Measurements from ENCODE around the gene SAMD15. TPM values are rescaled to one million over a fixed set of nuclear protein-coding genes. Genes with fewer than 3 reads are reported as not detected.

The SAMD15 gene
- total RNA-seq, 1 donor: 0.21 TPM

DNA sequence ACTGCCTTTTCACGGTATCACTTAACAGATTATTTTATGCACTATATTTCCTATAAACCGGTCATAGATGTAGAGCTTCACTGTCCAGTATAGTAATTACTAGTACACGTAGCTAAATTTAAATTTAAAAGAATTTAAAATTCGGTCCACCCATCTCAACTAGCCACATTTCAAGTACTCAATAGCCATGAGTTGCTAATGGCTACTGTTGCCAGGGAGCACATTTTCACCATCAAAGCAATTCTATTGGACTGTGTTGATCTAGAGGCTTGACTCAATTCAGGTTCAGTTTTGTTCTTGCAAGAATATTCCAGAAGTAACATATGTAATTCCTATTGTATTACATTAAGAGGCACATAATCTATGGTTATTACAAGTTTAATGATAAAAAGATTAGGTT is 20.3 kb upstream of the SAMD15 start:
- H3K4me1 ChIP-seq (ENCODE audit: insufficient read depth, low read length): no peaks in the 10 kb centered on the region
- no peaks in the 10 kb centered on the region for H3K27me3 ChIP-seq (ENCODE audit: insufficient read depth, low read length)
- H3K9me3 ChIP-seq (ENCODE audit: low read depth, low read length): no peaks in the 10 kb centered on the region
- no peak overlapping the region for H3K4me3 ChIP-seq (ENCODE audit: low read length)

- no peaks in the 10 kb centered on the region for H3K27me3 ChIP-seq (ENCODE audit: insufficient read depth, low read length)
- no peaks in the 10 kb centered on the region for H3K9me3 ChIP-seq (ENCODE audit: low read depth, low read length)
- peaks cover 5% of the 10 kb centered on the region for H3K4me1 ChIP-seq (ENCODE audit: insufficient read depth, low read length)
Observed at GRCh38 chr14:77359626-77360025, 17.6 kb upstream of the SAMD15 start.

DNA sequence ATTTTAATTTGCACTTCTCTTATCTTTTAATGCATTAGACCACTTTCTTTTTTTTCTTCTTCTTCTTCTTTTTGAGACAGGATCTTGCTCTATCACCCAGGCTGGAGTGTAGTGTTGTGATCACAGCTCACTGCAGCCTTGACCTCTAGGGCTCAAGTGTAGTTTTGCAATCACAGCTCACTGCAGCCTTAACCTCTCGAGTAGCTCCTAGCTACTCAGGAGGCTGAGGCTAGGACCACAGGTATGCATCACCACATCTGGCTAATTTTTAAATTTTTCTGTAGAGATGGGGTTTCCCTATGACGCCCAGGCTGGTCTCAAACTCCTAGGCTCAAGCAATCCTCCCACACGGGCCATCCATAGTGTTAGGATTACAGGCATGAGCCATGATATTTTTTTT is 13.0 kb upstream of the SAMD15 start:
- no peak overlapping the region for H3K4me3 ChIP-seq (ENCODE audit: low read length)
- H3K27me3 ChIP-seq (ENCODE audit: insufficient read depth, low read length): no peaks in the 10 kb centered on the region
- H3K4me1 ChIP-seq (ENCODE audit: insufficient read depth, low read length): peaks cover 5% of the 10 kb centered on the region
- no peaks in the 10 kb centered on the region for H3K9me3 ChIP-seq (ENCODE audit: low read depth, low read length)

More at GRCh38 chr14:77359626-77360025, 17.6 kb upstream of the SAMD15 start:
- no peak overlapping the region for H3K4me3 ChIP-seq (ENCODE audit: low read length)

- Histone ChIP-seq H3K27me3 (ENCODE audit: insufficient read depth, low read length) (no peaks in the 10 kb centered on the region), H3K4me3 (ENCODE audit: low read length) (no peak overlapping the region), H3K4me1 (ENCODE audit: insufficient read depth, low read length) (peaks cover 15% of the 10 kb centered on the region), H3K9me3 (ENCODE audit: low read depth, low read length) (no peaks in the 10 kb centered on the region)
Observed at GRCh38 chr14:77369285-77369684, 7.9 kb upstream of the SAMD15 start.

GRCh38 chr14:77372304-77372841 is 4.8 kb upstream of the SAMD15 start:
- Histone ChIP-seq H3K4me1 (ENCODE audit: insufficient read depth, low read length) (peaks cover 27% of the 10 kb centered on the region), H3K4me3 (ENCODE audit: low read length) (no peak overlapping the region), H3K27me3 (ENCODE audit: insufficient read depth, low read length) (no peaks in the 10 kb centered on the region), H3K9me3 (ENCODE audit: low read depth, low read length) (no peaks in the 10 kb centered on the region)

DNA sequence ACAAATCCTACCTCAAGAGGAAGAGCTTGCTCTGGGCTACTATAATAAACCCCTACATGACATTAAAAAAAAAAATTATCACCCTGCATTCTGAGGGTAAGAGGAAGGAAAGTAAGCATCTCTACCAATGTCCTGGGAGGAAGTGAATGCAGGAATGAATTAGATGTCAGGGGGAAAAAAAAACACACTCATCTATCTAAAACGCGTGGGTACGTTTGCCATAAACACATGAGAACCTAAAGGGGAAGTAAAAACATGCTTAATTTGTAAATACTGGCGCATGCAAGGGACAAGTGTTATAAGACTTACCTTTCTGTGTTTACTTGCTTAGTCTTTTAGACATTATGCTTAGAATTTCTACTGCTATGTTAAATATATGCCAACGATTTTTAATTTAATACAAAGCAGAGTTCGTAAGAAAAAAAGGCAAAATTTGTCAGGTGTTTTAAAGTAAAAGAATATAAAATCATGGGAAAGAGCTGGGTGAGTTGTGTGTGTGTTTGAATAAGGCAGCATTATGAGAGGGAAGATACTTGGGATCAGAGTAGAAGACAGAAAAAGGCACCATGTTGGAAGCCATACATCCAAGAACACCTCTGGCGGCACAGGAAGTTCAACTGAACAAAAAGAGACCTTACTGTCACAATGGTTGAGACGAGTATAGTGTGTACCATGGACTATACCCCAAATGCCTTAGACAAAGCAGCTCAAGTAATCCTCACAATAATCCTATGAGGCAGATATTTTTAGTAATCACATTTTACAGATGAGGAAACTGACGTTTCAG is 1.8 kb upstream of the SAMD15 start:
- Histone ChIP-seq H3K4me1 (ENCODE audit: insufficient read depth, low read length) (peaks cover 40% of the 10 kb centered on the region), H3K27me3 (ENCODE audit: insufficient read depth, low read length) (no peaks in the 10 kb centered on the region), H3K9me3 (ENCODE audit: low read depth, low read length) (no peaks in the 10 kb centered on the region), H3K4me3 (ENCODE audit: low read length) (peak overlapping the region; percentile 93)

- peaks cover 40% of the 10 kb centered on the region for H3K4me1 ChIP-seq (ENCODE audit: insufficient read depth, low read length)
Observed at GRCh38 chr14:77375973-77376770, 1.0 kb upstream of the SAMD15 start.

GRCh38 chr14:77377502-77377844 is 294 bp downstream of the SAMD15 start:
- Histone ChIP-seq H3K27me3 (ENCODE audit: insufficient read depth, low read length) (no peaks in the 10 kb centered on the region), H3K4me3 (ENCODE audit: low read length) (peak overlapping the region; percentile 93), H3K4me1 (ENCODE audit: insufficient read depth, low read length) (peaks cover 40% of the 10 kb centered on the region), H3K9me3 (ENCODE audit: low read depth, low read length) (no peaks in the 10 kb centered on the region)

More at GRCh38 chr14:77375973-77376770, 1.0 kb upstream of the SAMD15 start:
- Histone ChIP-seq H3K4me3 (ENCODE audit: low read length) (peak overlapping the region; percentile 93), H3K9me3 (ENCODE audit: low read depth, low read length) (no peaks in the 10 kb centered on the region), H3K27me3 (ENCODE audit: insufficient read depth, low read length) (no peaks in the 10 kb centered on the region)

DNA sequence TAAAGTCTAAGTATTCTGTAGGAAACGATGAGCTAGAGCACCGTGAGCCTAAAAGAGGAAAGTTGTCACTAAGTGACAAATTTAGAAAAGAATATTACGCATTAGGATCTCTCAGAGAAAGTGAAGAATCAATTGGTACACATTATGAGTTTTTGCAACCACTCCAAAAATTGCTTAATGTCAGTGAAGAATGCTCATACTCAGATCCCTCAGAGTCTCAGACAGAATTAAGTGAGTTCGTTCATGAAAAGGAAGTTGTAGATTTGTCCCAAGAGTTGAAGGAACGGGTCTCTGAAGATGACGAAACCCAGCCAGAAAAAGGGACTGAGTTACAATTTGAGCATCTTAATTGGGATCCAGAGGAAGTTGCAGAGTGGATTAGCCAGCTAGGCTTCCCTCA is 1.5 kb downstream of the SAMD15 start:
- Histone ChIP-seq H3K4me3 (ENCODE audit: low read length) (no peak overlapping the region), H3K27me3 (ENCODE audit: insufficient read depth, low read length) (no peaks in the 10 kb centered on the region), H3K4me1 (ENCODE audit: insufficient read depth, low read length) (peaks cover 37% of the 10 kb centered on the region), H3K9me3 (ENCODE audit: low read depth, low read length) (no peaks in the 10 kb centered on the region)

DNA sequence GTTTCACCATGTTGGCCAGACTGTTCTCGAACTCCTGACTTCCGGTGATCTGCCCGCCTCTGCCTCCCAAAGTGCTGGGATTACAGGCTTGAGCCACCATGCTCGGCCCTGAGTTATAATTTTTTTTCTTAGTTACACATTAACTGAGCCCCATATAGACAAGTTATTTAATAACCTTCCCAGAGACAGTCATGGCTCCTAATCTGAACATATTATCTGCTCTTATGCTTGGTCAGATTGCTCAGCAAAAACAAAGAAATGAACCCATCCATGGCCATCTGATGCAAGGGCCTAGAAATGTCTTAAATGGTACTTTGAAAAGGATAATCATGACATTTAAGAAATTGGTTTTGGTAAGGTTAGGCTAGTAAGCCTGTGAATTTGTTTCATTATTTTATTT is 13.0 kb downstream of the SAMD15 start:
- Histone ChIP-seq H3K4me1 (ENCODE audit: insufficient read depth, low read length) (no peaks in the 10 kb centered on the region), H3K9me3 (ENCODE audit: low read depth, low read length) (no peaks in the 10 kb centered on the region), H3K27me3 (ENCODE audit: insufficient read depth, low read length) (no peaks in the 10 kb centered on the region), H3K4me3 (ENCODE audit: low read length) (no peak overlapping the region)

GRCh38 chr14:77400216-77400615 is 23.0 kb downstream of the SAMD15 start:
- Histone ChIP-seq H3K4me1 (ENCODE audit: insufficient read depth, low read length) (no peaks in the 10 kb centered on the region), H3K4me3 (ENCODE audit: low read length) (no peak overlapping the region), H3K27me3 (ENCODE audit: insufficient read depth, low read length) (no peaks in the 10 kb centered on the region), H3K9me3 (ENCODE audit: low read depth, low read length) (no peaks in the 10 kb centered on the region)

- Histone ChIP-seq H3K4me3 (ENCODE audit: low read length) (no peak overlapping the region), H3K4me1 (ENCODE audit: insufficient read depth, low read length) (peaks cover 29% of the 10 kb centered on the region), H3K9me3 (ENCODE audit: low read depth, low read length) (no peaks in the 10 kb centered on the region)
Observed at GRCh38 chr14:77403768-77404167, 26.6 kb downstream of the SAMD15 start.

DNA sequence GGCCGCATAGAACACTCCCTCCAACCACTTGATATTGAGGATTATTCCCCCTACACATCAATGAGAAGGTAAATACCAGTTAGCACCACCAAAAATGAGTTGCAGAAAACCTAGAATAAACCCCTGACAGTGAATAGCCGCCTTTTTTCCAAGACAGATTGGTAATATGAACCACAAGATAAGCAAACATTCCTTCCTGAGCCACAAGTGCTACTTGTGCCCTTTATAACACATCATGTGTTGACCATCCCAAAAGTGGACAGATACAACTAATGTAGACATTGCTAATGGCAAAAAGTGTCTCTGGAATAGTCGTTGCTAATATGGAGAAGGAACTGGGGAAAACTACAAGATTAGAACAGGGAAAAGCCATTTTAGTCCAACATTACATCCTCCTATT is 28.9 kb downstream of the SAMD15 start:
- H3K27me3 ChIP-seq (ENCODE audit: insufficient read depth, low read length): no peaks in the 10 kb centered on the region

More at GRCh38 chr14:77403768-77404167, 26.6 kb downstream of the SAMD15 start:
- no peaks in the 10 kb centered on the region for H3K27me3 ChIP-seq (ENCODE audit: insufficient read depth, low read length)

DNA sequence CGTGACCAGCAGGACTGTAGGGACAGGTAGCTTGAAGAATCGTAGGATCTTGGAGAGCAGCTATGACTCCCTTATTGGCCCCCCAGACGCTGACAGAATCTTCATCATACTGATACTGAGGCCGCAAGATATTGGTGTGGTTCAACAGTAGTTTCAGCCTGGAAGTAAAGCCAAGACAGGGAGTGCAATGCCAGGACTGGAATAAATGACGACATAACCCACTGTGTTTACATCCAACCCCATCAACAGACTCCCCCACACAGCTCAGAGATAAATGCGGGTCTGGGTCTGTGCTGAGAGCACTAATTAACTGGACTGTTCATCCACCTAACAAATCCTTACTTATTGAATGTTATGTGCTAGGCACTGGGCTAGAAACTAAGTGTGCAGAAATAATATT is 29.5 kb downstream of the SAMD15 start:
- peaks cover 29% of the 10 kb centered on the region for H3K4me1 ChIP-seq (ENCODE audit: insufficient read depth, low read length)
- no peak overlapping the region for H3K4me3 ChIP-seq (ENCODE audit: low read length)
- no peaks in the 10 kb centered on the region for H3K9me3 ChIP-seq (ENCODE audit: low read depth, low read length)
- no peaks in the 10 kb centered on the region for H3K27me3 ChIP-seq (ENCODE audit: insufficient read depth, low read length)

More for the DNA sequence above, 28.9 kb downstream of the SAMD15 start:
- H3K9me3 ChIP-seq (ENCODE audit: low read depth, low read length): no peaks in the 10 kb centered on the region
- H3K4me1 ChIP-seq (ENCODE audit: insufficient read depth, low read length): peaks cover 29% of the 10 kb centered on the region
- no peak overlapping the region for H3K4me3 ChIP-seq (ENCODE audit: low read length)

DNA sequence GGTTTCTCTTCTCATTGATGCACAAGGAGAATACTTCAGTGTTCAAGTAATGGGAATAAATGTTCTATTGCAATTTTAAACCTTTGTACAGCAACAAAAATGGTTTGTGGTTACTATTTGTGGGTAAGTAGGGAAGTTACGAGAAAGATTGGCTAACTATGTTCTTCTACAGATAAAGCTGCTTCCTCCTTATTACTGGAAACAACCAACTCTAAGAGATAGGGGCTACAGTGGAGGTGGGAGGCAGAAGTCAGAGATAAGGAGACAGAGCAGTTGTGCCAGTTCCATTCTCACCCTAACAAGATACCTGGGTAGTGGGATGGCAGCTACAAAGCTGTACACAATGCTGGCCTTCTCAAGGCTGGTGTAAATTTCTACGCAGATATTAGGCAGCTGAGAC is 30.0 kb downstream of the SAMD15 start:
- Histone ChIP-seq H3K27me3 (ENCODE audit: insufficient read depth, low read length) (no peaks in the 10 kb centered on the region), H3K4me3 (ENCODE audit: low read length) (no peak overlapping the region), H3K4me1 (ENCODE audit: insufficient read depth, low read length) (peaks cover 29% of the 10 kb centered on the region), H3K9me3 (ENCODE audit: low read depth, low read length) (no peaks in the 10 kb centered on the region)
